DOHH2 (cell line): ENCODE data around the gene RPUSD1.

Experiments used
- H3F3A ChIP-seq: fragments of 200-600 bp; sonication (generic), shearing (Covaris generic); 2 replicates; pipeline ENCODE4 v1.6.0; 2016; ENCODE audit warnings: antibody characterized with exemption, mild to moderate bottlenecking; ENCODE audit not compliant: control insufficient read depth, insufficient read depth
- H3K27ac ChIP-seq: fragments of 200-600 bp; sonication (generic); 2 replicates; pipeline ENCODE4 v1.5.1; 2014; ENCODE audit warnings: low read depth, mild to moderate bottlenecking, low read length, moderate library complexity
- H3K27me3 ChIP-seq: fragments of 200-600 bp; sonication (generic); 2 replicates; pipeline ENCODE4 v1.6.1; 2014; ENCODE audit warnings: mild to moderate bottlenecking, low read length, mixed read lengths; ENCODE audit not compliant: control insufficient read depth
- H3K36me3 ChIP-seq: fragments of 200-600 bp; sonication (generic); 2 replicates; pipeline ENCODE4 v1.6.1; 2014; ENCODE audit warnings: mild to moderate bottlenecking, low read length, moderate library complexity, mixed read lengths; ENCODE audit not compliant: control insufficient read depth
- H3K4me1 ChIP-seq: fragments of 200-600 bp; sonication (generic); 2 replicates; pipeline ENCODE4 v1.6.1; 2014; ENCODE audit warnings: mild to moderate bottlenecking, low read length, mixed read lengths; ENCODE audit not compliant: control insufficient read depth
- H3K4me2 ChIP-seq: fragments of 200-600 bp; sonication (generic); 2 replicates; pipeline ENCODE4 v1.6.0; 2014; ENCODE audit warnings: mild to moderate bottlenecking, low read length, moderate library complexity
- H3K4me3 ChIP-seq: fragments of 200-600 bp; sonication (generic); 2 replicates; pipeline ENCODE4 v1.5.1; 2014; ENCODE audit warnings: mild to moderate bottlenecking, low read length, mixed read lengths
- H3K79me2 ChIP-seq: fragments of 200-600 bp; sonication (generic); 2 replicates; pipeline ENCODE4 v1.6.1; 2014; ENCODE audit warnings: mild to moderate bottlenecking, low read length, mixed read lengths; ENCODE audit not compliant: control insufficient read depth
- H3K9me2 ChIP-seq: fragments of 200-600 bp; sonication (generic); replicated peaks from 2 replicates; pipeline ENCODE4 v1.6.1; 2014; ENCODE audit warnings: mild to moderate bottlenecking, low read length, mixed read lengths; ENCODE audit not compliant: control insufficient read depth
- H3K9me3 ChIP-seq: fragments of 200-600 bp; sonication (generic); 2 replicates; pipeline ENCODE4 v1.6.1; 2014; ENCODE audit warnings: antibody characterized with exemption, low read length, mixed read lengths; ENCODE audit not compliant: control insufficient read depth, insufficient read depth
- H4K20me1 ChIP-seq: fragments of 200-600 bp; sonication (generic); 2 replicates; pipeline ENCODE4 v1.6.0; 2014; ENCODE audit warnings: low read depth, mild to moderate bottlenecking, antibody characterized with exemption, low read length, moderate library complexity; ENCODE audit not compliant: control insufficient read depth, insufficient read depth
- CTCF ChIP-seq: fragments of 200-600 bp; sonication (generic); IDR thresholded peaks from one replicate; pipeline ENCODE4 v1.5.1; 2014; ENCODE audit warnings: antibody characterized with exemption, mild to moderate bottlenecking, low read depth, low read length; ENCODE audit not compliant: poor library complexity, severe bottlenecking
- EZH2phosphoT487 ChIP-seq: fragments of 200-600 bp; sonication (generic); IDR thresholded peaks from 2 replicates; pipeline ENCODE4 v1.6.1; 2017; ENCODE audit warnings: borderline replicate concordance, mild to moderate bottlenecking, antibody characterized with exemption, low read length, moderate library complexity, mixed read lengths

RPUSD1 gene

GRCh38 chr16:768428-768827, 19.8 kb downstream of the RPUSD1 start:
- no peak overlapping the region for H3K27ac ChIP-seq
- no peaks in the 10 kb centered on the region for H3K79me2 ChIP-seq
- H3K9me3 ChIP-seq = no peaks in the 10 kb centered on the region
- H3K9me2 ChIP-seq = no peaks in the 10 kb centered on the region
- no peaks in the 10 kb centered on the region for H3F3A ChIP-seq
- no peak for TF ChIP-seq CTCF
- no peak for TF ChIP-seq EZH2phosphoT487
- no peak overlapping the region for H3K4me3 ChIP-seq
- H3K4me1 ChIP-seq = no peaks in the 10 kb centered on the region
- no peaks in the 10 kb centered on the region for H3K27me3 ChIP-seq
- no peaks in the 10 kb centered on the region for H3K36me3 ChIP-seq
- no peaks in the 10 kb centered on the region for H4K20me1 ChIP-seq
- no peak overlapping the region for H3K4me2 ChIP-seq

GRCh38 chr16:767743-768235, 20.4 kb downstream of the RPUSD1 start:
- H3K27ac ChIP-seq = no peak overlapping the region
- no peaks in the 10 kb centered on the region for H3K4me1 ChIP-seq
- no peaks in the 10 kb centered on the region for H3K9me2 ChIP-seq
- no peaks in the 10 kb centered on the region for H4K20me1 ChIP-seq
- no peak overlapping the region for H3K4me2 ChIP-seq
- H3K36me3 ChIP-seq = no peaks in the 10 kb centered on the region
- no peaks in the 10 kb centered on the region for H3F3A ChIP-seq
- H3K9me3 ChIP-seq = no peaks in the 10 kb centered on the region
- H3K4me3 ChIP-seq = no peak overlapping the region
- H3K79me2 ChIP-seq = no peaks in the 10 kb centered on the region
- H3K27me3 ChIP-seq = no peaks in the 10 kb centered on the region
- TF ChIP-seq EZH2phosphoT487 (no peak), CTCF (no peak)

- H3K27me3 ChIP-seq = no peaks in the 10 kb centered on the region
- no peaks in the 10 kb centered on the region for H3K36me3 ChIP-seq
- no peaks in the 10 kb centered on the region for H3K79me2 ChIP-seq
- no peaks in the 10 kb centered on the region for H3K9me3 ChIP-seq
- no peak overlapping the region for H3K27ac ChIP-seq
- no peaks in the 10 kb centered on the region for H3F3A ChIP-seq
- no peaks in the 10 kb centered on the region for H3K4me1 ChIP-seq
- H3K4me2 ChIP-seq = no peak overlapping the region
- no peaks in the 10 kb centered on the region for H4K20me1 ChIP-seq
- no peak overlapping the region for H3K4me3 ChIP-seq
- H3K9me2 ChIP-seq = no peaks in the 10 kb centered on the region
- TF ChIP-seq EZH2phosphoT487 (no peak), CTCF (no peak)
These were observed 21.2 kb downstream of the RPUSD1 start for GRCh38 chr16:766820-767640.
